Stimulated activated CD8-positive, alpha-beta memory T cell treated with anti-CD3 and anti-CD28 coated beads, Interleukin-12 subunit alpha, Interleukin-12 subunit beta, amount 100 ng/mL, for 1 hour (primary cell): ENCODE data around the gene TBXAS1.

Experiments used
- DNase-seq: peaks from one replicate; pipeline ENCODE4 v3.0.0-alpha.2; 2020; ENCODE audit warnings: low read depth

Gene TBXAS1

DNA sequence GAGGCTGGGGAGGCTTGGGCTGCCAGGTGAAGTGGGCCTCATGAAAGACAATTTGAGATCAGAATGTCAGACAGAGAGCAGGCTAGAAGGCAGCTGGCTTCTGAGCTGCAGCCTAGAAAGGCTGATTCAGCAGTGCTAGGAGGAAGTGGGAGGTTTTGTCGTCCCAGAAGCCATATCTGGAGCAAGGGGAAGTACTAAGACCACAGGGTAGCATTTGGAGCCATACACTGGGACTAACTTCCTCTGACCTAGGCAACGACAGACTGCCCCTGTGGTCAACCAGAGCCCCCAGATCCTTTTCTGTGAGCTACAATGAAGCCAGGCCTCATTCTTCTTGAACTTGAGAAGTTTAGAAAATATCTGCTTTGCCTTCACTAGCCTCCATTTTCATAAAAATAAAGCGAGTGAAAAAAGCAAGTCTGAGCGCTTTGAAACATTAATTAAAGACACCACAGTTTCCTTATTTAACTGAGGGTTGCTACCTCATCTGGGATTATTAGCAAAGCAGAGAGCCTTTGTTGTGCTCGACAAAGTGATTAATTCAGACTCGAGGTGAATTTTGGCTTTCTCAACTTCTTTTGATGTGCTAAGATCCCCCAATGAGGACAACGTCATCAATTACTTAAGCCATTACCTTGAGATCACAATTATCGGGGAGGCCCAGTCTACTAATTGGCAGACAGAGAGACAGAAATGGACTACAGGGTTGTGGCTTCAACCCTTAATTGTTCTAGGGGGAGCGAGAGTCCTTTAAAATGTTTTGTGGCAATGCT, 26.6 kb downstream of the TBXAS1 start:
- DNase-seq = no peak

DNA sequence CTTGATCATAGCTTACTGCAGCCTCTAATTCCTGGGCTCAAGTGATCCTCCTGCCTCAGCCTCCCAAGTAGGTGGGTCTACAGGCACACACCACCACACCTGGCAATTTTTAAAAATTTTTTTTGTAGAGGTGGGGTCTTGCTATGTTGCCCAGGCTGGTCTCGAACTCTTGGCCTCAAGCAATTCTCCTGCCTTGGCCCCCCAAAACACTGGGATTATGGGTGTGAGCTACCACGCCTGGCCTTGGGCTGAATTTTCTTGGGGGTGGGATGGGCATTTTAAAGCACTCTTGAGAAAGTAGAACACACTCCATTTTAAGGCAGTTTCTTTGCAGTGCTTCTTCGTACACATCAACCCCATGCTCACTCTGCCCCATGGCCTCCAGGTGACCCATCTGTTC, 28.7 kb downstream of the TBXAS1 start:
- no peak for DNase-seq

DNA sequence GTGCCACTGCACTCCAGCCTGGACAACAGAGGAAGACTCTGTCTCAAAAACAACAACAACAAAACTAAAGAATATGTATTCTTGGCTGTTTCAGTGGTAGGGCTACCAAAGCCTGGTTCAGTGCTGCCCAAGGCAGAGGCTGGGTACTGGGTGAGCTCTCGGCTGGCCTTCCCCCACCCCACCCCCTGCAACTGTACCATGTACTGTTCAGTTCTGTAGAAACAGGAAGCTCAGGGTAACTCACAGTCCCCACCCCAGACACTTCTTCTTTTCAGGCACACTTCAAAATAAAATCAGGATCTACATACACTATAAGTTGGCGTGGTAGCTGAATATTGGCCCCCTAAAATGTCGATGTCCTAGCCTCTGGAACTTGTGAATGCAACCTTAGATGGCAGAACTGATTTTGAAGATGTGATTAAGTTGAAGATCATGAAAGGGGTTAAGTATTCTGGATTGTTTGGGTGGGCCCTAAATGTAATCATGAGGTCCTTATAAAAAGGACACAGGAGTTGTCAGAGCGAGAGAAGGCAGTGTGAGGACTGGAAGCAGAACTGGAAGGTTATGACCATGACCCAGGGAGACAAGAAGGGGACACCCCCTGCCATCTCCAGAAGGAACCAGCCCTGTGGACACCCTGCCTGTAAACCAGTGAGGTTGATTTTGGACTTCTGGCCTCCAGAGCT, 31.2 kb downstream of the TBXAS1 start:
- DNase-seq = no peak

DNA sequence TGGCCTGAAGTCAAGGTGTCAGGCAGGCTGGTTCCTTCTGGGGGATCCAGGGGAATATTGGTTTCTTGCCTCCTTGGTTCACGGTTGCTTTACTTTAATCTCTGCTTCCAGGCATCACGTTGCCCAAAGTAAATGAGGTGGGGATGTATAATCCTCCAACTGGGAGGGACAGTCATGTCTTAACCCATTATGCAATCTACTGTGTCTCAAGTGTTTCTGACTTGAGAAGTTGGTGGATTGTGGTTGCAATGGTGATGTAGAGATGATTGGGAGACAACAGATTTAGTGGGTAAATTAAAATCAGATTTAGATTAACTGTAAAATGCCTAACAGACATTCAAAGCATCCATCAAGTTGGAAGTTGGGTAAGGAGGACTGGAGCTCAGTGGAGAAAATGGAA, 32.7 kb downstream of the TBXAS1 start:
- no peak for DNase-seq

DNA sequence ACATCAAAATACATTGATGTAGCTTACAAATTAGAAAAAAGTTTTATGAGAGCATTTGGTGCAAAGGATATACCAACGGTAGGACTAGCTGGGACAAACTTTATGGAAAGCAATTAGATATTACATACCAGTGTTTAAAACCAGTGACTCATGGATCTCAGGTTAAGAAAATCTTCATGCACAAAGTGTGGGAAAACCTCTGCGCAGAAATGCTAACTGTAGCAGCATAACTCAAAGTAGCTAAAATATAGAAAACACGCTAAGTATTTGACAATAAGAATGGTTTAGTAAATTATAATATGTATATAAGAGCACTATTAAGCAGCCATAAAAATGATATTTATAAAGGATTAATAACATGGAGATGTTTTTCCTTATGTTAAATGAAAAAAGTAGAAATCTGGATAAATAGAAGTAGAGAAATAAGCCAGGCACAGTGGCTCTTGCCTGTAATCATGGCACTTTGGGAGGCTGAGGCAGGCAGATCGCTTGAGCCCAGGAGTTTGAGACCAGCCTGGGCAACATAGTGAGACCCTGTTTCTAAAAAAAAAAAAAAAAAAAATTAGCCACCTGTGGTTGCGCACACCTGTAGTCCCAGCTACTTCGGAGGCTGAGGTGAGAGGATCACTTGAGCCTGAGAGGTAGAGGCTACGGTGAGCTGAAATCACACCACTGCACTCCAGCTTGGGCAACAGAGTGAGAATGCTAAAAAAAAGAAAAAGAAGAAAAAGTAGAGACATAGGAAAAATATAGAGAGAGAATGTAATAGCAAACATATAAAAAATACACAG, 37.2 kb downstream of the TBXAS1 start:
- no peak for DNase-seq

DNA sequence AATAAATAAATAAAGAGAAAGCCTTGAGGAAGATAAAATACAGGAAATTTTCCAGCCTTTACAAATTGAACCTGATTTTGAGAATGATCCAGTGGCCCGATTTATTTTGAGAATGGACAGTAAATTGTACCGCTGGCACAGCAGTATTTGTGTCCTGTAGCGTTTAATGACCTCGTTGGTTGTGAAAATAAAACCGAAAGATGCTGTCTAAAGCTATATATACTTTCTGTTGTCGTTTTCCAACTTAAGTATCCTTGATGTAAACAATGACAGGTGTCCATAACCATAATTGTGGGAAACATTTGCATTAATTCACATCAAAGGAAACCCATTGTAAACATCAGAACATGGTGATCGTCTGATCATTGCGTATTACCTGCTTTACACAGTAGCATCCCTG, 38.8 kb downstream of the TBXAS1 start:
- DNase-seq = no peak

DNA sequence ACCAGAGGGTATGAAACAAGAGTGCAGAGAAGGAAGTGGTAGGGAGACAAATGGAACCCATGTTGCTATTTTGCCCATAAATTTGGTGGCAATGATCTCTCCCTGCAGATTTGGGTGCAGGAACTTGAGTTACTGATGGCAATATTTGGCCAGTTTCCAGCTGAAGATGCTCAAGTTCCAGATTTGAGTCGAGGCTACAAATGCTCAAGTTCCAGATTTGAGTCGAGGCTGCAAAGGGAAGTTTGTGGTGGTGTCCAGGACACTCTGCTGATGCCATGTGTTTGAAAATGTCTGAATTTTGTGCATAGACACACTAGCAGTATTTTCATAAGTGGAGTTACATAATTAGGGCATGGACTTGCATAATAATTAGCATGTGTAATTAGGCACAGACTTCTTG, 40.8 kb downstream of the TBXAS1 start:
- DNase-seq = no peak

DNA sequence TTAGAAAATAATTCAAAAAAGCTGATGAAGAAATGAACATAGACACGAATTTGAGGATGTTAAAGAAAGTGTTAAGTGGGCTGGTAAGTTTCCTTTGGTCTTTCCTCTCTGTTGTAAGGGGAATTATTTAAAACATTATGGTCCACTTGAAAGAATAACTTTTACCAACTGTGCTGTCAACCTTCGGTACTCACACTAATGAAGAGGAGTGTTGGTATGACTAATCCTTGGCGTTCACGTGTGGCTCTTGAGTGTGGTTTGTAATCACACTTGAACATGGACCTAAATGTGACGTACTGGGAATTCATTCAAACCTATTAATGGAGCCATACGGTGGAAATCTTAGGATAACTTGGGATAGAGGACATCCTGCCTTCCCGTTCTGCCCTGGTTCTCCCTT, 41.3 kb downstream of the TBXAS1 start:
- no peak for DNase-seq

DNA sequence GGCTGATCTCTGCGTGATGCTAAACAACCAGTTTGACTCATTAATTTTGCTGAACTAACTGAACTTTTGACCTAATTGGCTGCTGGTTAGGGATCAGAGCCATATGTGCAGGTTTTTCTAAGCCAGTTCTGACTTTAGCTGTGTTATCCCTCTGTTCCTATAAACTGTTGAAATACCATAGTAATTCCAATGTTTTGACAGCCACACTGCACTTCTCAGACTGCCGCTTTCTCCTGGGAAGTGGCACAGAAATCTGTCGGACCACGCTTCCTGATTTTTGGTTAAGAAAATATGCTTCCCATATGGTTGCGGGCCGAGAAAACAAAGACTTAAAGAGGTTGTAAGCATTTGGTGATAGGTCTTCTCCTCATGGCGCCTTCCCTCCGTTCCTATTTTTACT, 42.3 kb downstream of the TBXAS1 start:
- DNase-seq = no peak

DNA sequence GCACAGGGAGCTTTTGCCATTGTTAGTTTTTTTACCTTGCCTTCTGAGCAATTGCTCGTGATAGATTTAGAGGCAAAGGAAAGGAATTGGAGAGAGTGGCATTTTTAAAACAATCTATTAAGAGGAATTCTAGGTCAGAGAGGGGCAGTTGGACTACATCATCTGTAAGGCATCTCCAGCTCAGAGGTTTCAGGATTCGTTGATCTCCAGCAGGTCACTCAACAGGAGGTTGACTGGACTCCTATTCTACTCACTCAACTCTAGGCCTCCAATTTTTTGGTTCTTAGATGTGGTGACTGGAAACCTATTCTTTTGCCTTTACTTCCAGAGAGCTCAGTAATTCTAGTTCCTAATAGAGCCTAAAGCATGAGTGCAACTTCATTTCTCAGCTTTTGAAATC, 42.8 kb downstream of the TBXAS1 start:
- no peak for DNase-seq

DNA sequence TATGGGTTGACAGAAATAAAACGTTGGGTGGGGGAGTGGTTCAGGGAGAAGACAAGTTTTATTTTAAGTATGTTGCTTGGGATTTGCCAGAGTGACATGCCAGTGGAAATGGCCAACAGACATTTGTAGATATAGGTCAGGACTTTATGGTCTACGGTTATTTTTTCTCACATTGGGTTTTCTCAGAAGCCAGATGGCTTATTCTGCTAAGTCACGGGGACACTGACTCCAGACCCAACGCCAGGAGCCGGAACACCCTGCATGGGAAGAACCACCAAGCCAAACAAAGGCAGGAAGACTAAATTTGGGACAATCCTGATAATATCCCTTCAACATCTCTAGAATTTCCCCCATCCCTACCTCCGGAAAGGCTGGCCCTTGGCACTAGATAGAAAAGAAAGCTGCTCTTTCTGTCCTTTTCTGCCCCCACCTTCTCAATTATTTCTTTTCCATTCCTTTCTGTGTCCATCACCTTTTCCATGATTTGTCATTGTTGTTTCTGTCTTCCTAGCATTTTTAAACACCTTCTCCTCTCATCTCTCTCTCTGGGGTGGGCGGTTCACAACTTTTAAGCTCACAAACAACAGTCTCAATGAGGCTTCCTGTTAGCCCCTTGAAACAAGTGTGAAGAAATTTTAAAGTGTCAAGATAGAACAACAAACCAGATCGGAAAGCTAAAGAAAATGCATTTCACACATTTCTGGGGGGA, 44.7 kb downstream of the TBXAS1 start:
- no peak for DNase-seq

DNA sequence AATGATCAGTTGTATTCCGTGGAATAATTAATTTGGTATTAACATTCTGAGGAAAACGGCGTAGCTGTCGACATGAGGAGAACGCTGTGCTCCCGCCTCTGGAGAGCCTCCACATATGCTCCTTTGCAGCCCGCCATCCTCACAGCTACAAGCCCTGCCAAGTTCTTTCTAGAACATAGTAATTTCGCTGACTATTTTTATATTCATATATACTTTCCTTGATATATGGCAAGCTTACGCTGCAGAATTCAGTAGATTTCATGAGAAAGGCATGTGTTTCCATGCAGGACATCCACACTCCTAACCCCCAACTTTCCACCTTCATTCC, 45.2 kb downstream of the TBXAS1 start:
- DNase-seq = no peak

DNA sequence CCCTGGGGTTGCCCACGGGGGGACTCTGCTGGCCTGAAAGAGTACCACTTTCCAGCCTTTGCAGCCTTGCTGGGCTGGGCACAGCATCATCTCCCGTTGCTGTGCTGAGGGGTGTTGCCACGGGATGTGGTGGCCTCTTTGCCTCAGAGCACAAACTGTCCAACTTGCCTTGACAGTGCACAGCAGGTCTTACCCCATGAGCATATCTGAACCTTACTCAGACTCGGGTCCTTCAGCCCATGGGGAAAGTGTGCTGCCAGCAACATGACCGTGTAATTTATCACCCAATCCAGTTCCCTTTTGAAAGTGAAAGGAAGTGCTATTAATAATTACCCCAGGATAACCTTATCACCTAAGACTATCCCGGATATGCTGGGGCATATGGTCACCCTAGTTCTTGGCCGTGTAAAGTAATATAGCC, 46.8 kb downstream of the TBXAS1 start:
- no peak for DNase-seq

DNA sequence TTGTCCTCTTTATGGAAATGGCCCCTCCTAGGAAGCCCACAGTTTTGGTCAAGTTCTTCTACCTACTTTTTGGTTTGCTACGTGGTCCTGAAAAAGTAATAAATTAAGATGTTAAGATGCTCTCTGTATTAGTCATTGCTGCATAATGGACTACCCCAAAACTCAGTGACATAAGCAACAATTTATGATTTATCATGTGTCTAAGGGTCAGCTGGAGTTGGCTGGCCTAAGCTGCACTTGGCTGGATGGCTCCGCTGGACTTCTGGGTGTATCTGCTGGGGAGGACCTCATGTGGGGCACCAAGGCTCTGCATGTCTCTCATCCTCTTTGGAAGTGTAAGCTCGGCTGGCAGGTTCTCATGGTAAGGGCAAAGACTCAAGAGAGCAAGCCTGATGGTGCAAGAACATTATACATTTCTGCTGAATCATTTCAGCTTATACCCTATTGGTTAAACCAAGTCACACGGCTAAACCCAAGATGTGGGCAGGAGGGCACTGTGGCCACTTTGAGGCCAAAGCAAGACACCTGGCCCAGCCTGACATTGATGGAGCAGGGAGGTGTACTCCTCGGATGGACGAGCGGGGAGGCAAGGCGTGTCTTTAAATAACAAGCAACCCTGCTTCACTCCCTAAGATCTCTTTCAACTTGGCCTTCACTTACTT, 47.7 kb downstream of the TBXAS1 start:
- DNase-seq = no peak

DNA sequence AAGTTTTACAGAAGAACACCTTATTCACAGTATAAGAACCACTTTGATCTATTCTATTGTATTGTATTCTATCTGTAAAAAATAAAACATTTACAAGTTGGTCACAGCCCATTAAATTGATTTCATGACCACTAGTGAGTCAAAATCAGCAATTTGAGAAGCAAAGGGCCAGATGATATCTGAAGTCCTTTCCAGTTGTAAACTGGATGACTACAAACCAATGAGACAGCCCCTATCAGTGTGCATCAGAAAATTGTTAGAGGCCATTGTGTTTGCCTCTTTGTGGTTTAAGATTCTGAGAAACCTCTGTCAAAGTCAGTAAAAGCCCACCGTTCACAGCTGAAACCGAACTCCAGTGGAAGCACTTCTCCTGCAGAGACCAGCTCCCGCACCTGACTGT, 54.8 kb downstream of the TBXAS1 start:
- no peak for DNase-seq

DNA sequence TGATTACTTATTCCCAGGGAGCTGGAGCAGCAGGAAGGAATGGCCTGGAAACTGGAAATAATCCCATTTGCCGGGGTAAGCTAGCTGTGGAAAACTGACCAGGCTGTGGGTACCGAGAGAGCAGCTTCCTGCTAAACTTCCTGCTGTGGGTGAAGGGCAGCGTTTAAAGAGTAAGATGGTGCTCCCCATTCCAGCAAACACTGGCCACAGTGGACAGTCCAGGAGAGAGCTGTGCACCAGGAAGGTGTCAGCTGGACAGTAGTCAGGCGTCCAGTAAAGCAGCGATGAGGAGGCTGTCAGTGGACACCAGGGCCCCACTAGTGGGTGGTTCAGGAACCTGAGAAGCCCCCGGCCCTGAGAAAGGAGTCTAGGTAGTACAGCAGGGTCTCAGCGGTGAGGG, 55.4 kb downstream of the TBXAS1 start:
- DNase-seq = no peak

DNA sequence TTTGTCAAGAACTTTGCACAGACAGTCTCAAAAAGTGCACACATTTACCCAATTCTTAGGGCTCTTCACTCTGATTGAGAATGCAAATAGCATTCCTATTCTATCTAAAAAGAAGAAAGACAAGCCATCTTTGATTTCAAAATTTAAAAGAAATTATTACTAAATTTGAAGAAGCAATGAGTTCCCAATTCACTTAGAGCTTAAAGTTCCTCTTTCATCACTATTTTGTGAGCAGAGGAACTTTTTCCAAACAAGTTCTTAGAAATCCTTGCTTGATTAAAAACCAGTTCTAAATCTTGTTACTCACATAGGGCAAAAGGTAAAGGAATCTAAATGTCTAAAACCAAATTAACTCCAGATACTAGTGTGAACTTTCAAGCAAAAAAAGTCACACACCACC, 56.4 kb downstream of the TBXAS1 start:
- DNase-seq = no peak

DNA sequence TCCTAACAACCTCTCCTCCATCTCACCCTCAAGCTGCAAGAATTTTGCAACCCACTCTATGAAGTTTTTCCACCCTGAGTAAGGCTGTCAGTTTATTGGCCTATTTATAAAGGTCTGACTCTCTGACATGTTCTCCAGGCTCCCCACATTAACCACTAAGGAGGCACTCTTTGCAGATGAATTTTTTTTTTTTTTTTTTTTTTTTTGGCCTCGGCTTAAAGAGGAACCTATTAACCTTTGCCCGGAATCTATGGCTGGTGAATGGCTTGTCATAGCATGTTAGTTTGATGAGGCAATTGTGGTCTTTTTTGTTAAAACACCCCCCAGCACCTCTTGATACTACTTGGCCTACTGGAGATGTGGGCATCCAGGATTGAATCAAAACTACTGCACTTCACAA, 57.1 kb downstream of the TBXAS1 start:
- no peak for DNase-seq

DNA sequence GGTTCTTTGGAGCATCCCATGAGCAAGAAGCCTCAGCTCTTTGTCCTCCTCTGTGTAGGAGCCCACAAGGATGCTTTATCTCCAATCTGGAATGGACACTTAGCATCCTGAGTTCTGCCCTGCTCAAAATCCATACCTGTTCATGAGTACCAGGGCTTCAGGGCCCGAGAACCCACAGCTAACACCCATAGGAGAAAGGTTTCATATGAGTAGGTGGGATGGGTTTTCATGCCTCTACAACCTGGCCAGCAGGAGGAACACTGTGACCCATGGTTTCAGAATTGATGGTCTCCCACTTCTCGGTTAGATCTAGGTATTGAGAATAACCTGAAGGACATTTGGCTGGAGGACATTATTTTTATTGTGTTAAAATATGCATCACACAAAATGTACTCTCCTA, 57.8 kb downstream of the TBXAS1 start:
- DNase-seq = no peak

DNA sequence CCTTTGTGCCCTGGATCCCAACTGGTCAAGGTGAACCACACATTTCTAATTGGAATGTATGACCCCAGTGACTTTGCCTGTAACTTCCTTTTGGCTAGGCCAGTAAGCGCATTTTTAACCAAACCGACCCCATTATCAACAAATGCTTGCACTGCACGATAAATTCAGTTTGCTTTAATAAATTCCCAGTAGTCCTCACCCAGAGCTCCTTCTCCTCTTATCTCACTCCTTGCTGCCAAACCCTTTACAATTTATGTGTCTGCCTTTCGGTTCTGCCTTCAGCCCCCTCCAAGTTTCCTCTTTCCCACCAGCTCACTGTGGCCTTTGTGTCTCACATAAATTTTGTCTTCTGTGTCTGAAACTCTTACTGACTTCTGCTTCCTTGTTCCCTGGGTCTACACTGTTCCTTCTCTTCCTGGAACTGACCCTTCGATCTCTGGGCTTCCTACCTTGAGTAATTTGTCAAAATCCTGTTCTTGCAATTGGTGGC, 59.0 kb downstream of the TBXAS1 start:
- DNase-seq = no peak

DNA sequence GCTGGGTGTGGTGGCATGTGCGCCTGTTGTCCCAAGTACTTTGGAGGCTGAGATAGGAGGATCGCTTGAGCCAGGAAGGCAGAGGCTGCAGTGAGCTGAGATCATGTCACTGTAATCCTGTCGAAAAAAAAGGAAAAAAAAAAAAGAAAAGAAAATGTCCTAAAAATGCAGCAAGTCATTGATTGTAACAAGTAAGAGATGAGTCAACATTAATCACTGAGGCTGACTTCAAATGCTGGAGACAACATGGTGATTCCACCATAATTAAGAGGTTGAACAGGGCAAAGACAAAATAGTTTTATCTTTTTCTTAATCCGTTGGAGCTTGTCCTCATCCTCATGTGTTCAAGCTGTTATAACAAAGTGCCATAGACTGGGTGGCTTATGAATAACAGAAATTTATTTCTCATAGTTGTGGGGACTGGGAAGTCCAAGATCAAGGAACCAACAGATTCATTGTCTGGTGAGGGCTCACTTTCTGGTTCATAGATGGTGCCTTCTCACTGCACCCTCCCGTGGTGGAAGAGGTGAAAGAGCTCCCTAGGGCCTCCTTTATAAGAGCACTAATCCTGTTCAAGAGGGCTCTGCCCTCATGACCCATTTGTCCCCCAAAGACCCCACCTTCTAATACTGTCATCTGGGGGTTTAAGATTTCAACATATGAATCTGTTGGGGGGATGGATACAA, 60.3 kb downstream of the TBXAS1 start:
- DNase-seq = no peak
